SK-N-SH (cell line): ENCODE results near the gene ZNF2. TPM values are rescaled to one million over a fixed set of nuclear protein-coding genes. Genes with fewer than 3 reads are reported as not detected.

Source experiments
- CTCF ChIA-PET: fragments of 300-600, 350-600 bp; formaldehyde crosslinking; extraction: SDS; loops from one replicate; lab custom pipeline; 2021; lab: Yijun Ruan, JAX
- POLR2A ChIA-PET: fragments of 350-600 bp; sonication (Branson Sonifier 250); formaldehyde crosslinking; extraction: SDS; loops from one replicate; lab custom pipeline; 2020; ENCODE audit warnings: antibody characterized with exemption, inconsistent platforms; lab: Yijun Ruan, JAX
- DNase-seq: peaks from one replicate; pipeline ENCODE4 v3.0.0; 2012
- H2AFZ ChIP-seq: fragments of 200-600 bp; sonication (generic); 2 replicates; pipeline ENCODE4 v1.8.1; 2016; ENCODE audit warnings: antibody characterized with exemption, mild to moderate bottlenecking, low read depth
- H3F3A ChIP-seq: fragments of 200-600 bp; sonication (generic); replicated peaks from 2 replicates; pipeline ENCODE3; 2016; ENCODE audit warnings: antibody characterized with exemption, mild to moderate bottlenecking; ENCODE audit not compliant: insufficient read depth
- H3K27ac ChIP-seq, 2 experiments: fragments of 200-500 bp in 1 of 2; fragments of 200-600 bp in 1 of 2; sonication (Bioruptor generic) in 1 of 2; sonication (generic), shearing (Covaris generic) in 1 of 2; 2 replicates each; pipeline versions ENCODE4 v1.5.1 to v1.6.1; 2014 to 2016; ENCODE audit warnings: low read depth in 2 of 2, inconsistent platforms in 1 of 2, low read length in 1 of 2, mild to moderate bottlenecking in 1 of 2, mixed read lengths in 1 of 2
- H3K27me3 ChIP-seq: fragments of 200-600 bp; sonication (generic), shearing (Covaris generic); 2 replicates; pipeline ENCODE4 v1.6.1; 2016; ENCODE audit warnings: mixed run types; ENCODE audit not compliant: insufficient read depth
- H3K36me3 ChIP-seq, 2 experiments: fragments of 200-500 bp in 1 of 2; fragments of 200-600 bp in 1 of 2; sonication (Bioruptor generic) in 1 of 2; sonication (generic) in 1 of 2; replicated peaks in 1 of 2; 2 replicates each; pipeline versions ENCODE3 to v1.5.1; 2014 to 2016; ENCODE audit warnings: low read length in 1 of 2, mild to moderate bottlenecking in 1 of 2; ENCODE audit not compliant: insufficient read depth in 2 of 2, control insufficient read depth in 1 of 2
- H3K4me1 ChIP-seq, 2 experiments: fragments of 200-500 bp in 1 of 2; fragments of 200-600 bp in 1 of 2; sonication (Bioruptor generic) in 1 of 2; sonication (generic), shearing (Covaris generic) in 1 of 2; 2 replicates each; pipeline versions ENCODE4 v1.5.1 to v1.6.1; 2014 to 2016; ENCODE audit warnings: low read depth in 1 of 2, low read length in 1 of 2, mixed run types in 1 of 2; ENCODE audit not compliant: insufficient read depth in 2 of 2, control insufficient read depth in 1 of 2
- H3K4me2 ChIP-seq: fragments of 200-600 bp; sonication (generic), shearing (Covaris generic); 2 replicates; pipeline ENCODE4 v1.6.1; 2017; ENCODE audit warnings: mixed run types
- H3K4me3 ChIP-seq, 2 experiments: fragments of 200-500 bp in 1 of 2; fragments of 200-600 bp in 1 of 2; sonication (Bioruptor generic) in 1 of 2; sonication (generic), shearing (Covaris generic) in 1 of 2; 2 replicates each; pipeline versions ENCODE4 v1.5.1 to v1.8.1; 2014 to 2016; ENCODE audit warnings: low read depth in 2 of 2, inconsistent platforms in 1 of 2, low read length in 1 of 2, mild to moderate bottlenecking in 1 of 2, mixed read lengths in 1 of 2, moderate library complexity in 1 of 2
- H3K79me2 ChIP-seq: fragments of 200-600 bp; sonication (generic); 2 replicates; pipeline ENCODE4 v1.8.1; 2017; ENCODE audit warnings: mild to moderate bottlenecking; ENCODE audit not compliant: insufficient read depth
- H3K9ac ChIP-seq: fragments of 200-600 bp; sonication (generic); 2 replicates; pipeline ENCODE4 v1.6.1; 2017; ENCODE audit warnings: mixed run types
- H3K9me2 ChIP-seq: fragments of 200-600 bp; sonication (generic); 2 replicates; pipeline ENCODE4 v1.6.1; 2017; ENCODE audit warnings: mixed run types
- H3K9me3 ChIP-seq: fragments of 200-600 bp; sonication (generic); 2 replicates; pipeline ENCODE4 v1.6.1; 2017; ENCODE audit warnings: mixed run types, mild to moderate bottlenecking, moderate library complexity
- H4K20me1 ChIP-seq: fragments of 200-600 bp; sonication (generic); 2 replicates; pipeline ENCODE4 v1.6.1; 2017; ENCODE audit warnings: mild to moderate bottlenecking, mixed run types; ENCODE audit not compliant: insufficient read depth
- FOXJ3 ChIP-seq: sonication (generic); formaldehyde crosslinking; IDR thresholded peaks from 2 replicates; pipeline ENCODE4 v1.5.1; 2020; ENCODE audit warnings: mild to moderate bottlenecking, missing genetic modification reagents
- JUND ChIP-seq: IDR thresholded peaks from 2 replicates; pipeline ENCODE4 v1.4.0; 2012
- MXI1 ChIP-seq: IDR thresholded peaks from 2 replicates; pipeline ENCODE4 v1.6.1; 2012; ENCODE audit warnings: mild to moderate bottlenecking, low read depth, low read length, improper control_type of control experiment
- NRF1 ChIP-seq: IDR thresholded peaks from 2 replicates; pipeline ENCODE4 v1.6.1; 2012; ENCODE audit warnings: low read depth, mild to moderate bottlenecking, low read length
- POLR2AphosphoS5 ChIP-seq: IDR thresholded peaks from 2 replicates; pipeline ENCODE4 v1.6.1; 2012; ENCODE audit warnings: low read depth, low read length
- RAD21 ChIP-seq: IDR thresholded peaks from 2 replicates; pipeline ENCODE4 v1.6.1; 2012; ENCODE audit warnings: mild to moderate bottlenecking, low read length
- REST ChIP-seq: IDR thresholded peaks from 2 replicates; pipeline ENCODE4 v1.6.1; 2012; ENCODE audit warnings: mild to moderate bottlenecking, low read depth, low read length, moderate library complexity
- RFX5 ChIP-seq: IDR thresholded peaks from 2 replicates; pipeline ENCODE4 v1.6.1; 2012; ENCODE audit warnings: mild to moderate bottlenecking, improper control_type of control experiment, low read length
- SIN3A ChIP-seq: IDR thresholded peaks from 2 replicates; pipeline ENCODE4 v1.6.1; 2012; ENCODE audit warnings: low read depth, mild to moderate bottlenecking, low read length, moderate library complexity, borderline replicate concordance
- TEAD4 ChIP-seq: IDR thresholded peaks from 2 replicates; pipeline ENCODE4 v1.4.0; 2012; ENCODE audit warnings: mild to moderate bottlenecking, borderline replicate concordance; ENCODE audit not compliant: insufficient read depth
- WGBS: methylation state at CpG from one replicate; pipeline ENCODE4 v1.1.6; 2017; ENCODE audit warnings: low lambda C conversion rate; 5-methylcytosine and 5-hydroxymethylcytosine counted together
- polyA plus RNA-seq, 3 experiments: library from polyadenylated mRNA; depleted of rRNA; stranded (reverse); fragments of >200 nt; gene quantifications; 2 replicates each; pipeline ENCODE4 v1.2.3, GENCODE V29; 2012

ZNF2 gene
- polyA plus RNA-seq, 1 of the 3 experiments (the other 2 are of a cell fraction): 1.6 TPM

GRCh38 chr2:95165371-95166064 lies at the start of gene ZNF2 (continued):
- 0 out of 2 replicates have a peak, but pooled peaks have one; percentile 43 for TF ChIP-seq RFX5
- TF ChIP-seq POLR2AphosphoS5: peak; percentile 93

- no peaks in the 10 kb centered on the region for H3K9me3 ChIP-seq
- no peaks in the 10 kb centered on the region for H4K20me1 ChIP-seq
- peaks cover 3 to 8% of the 10 kb centered on the region in 2 experiments for H3K36me3 ChIP-seq
- peaks cover 3% of the 10 kb centered on the region for H3F3A ChIP-seq
- H3K4me1 ChIP-seq: peaks cover 0 to 3% of the 10 kb centered on the region in 2 experiments; a peak in 1 of 4 replicates
- H3K9ac ChIP-seq: peak overlapping the region; percentile 97
- CTCF ChIA-PET: interaction anchor here (1.0 to 3.1 kb wide), 6 partner anchors 44 to 98 kb away, joined by 3 to 14 read pairs (median 4); partner anchors contain the start of gene ZNF2
- no peak for TF ChIP-seq RAD21
- TF ChIP-seq MXI1: no peak
- no peak for TF ChIP-seq REST
- TF ChIP-seq FOXJ3 (CRISPR knock-in tag): no peak
- TF ChIP-seq TEAD4: no peak
- no peak for TF ChIP-seq NRF1
- no peak for TF ChIP-seq SIN3A
- TF ChIP-seq JUND: no peak
- H3K27ac ChIP-seq: peak overlapping the region; percentile 77 to 94; a peak in 2 of 4 replicates
- H3K9me2 ChIP-seq: no peaks in the 10 kb centered on the region
- H3K4me2 ChIP-seq: peak overlapping the region; percentile 91
- no peaks in the 10 kb centered on the region for H3K27me3 ChIP-seq
- POLR2A ChIA-PET: interaction anchor here (1.6 to 2.7 kb wide), 2 partner anchors 38 to 45 kb away, joined by 8 to 23 read pairs; partner anchors contain the start of genes ZNF2 and ZNF514
- H3K4me3 ChIP-seq: peak overlapping the region; percentile 77 to 96
- 3% methylated on average over 10 of the region's 11 CpGs for WGBS
- peak overlapping the region; percentile 93 for H2AFZ ChIP-seq
- H3K79me2 ChIP-seq: peaks cover 36% of the 10 kb centered on the region
- no peak for DNase-seq
Measured at GRCh38 chr2:95121093-95121406, 44.6 kb upstream of the ZNF2 start.
